ENCODE data around the gene NTMT1.
"Not testable (repeated sequence)": the region's sequence is repeated elsewhere in the genome, so short reads cannot be mapped to it uniquely, and the experiment has no call there.

NTMT1 gene, protein sequence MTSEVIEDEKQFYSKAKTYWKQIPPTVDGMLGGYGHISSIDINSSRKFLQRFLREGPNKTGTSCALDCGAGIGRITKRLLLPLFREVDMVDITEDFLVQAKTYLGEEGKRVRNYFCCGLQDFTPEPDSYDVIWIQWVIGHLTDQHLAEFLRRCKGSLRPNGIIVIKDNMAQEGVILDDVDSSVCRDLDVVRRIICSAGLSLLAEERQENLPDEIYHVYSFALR

GRCh38 chr9:129626079-129626624 lies at the start of gene NTMT1:
Gene NTMT1, plus strand, starts transcription at chr9:129626163. Its CDS starts 6,541 bp downstream, at chr9:129632704.
- no peak for DNase-seq (ENCODE audit: low read depth, low spot score)

GRCh38 chr9:129576546-129577543 lies 49.1 kb upstream of the NTMT1 start:
- no peak for DNase-seq (ENCODE audit: low read depth, low spot score)

GRCh38 chr9:129579294-129579693 lies 46.7 kb upstream of the NTMT1 start:
- DNase-seq (ENCODE audit: low read depth, low spot score), result no peak

- no peak for DNase-seq (ENCODE audit: low read depth, low spot score)
These were observed 45.6 kb upstream of the NTMT1 start for GRCh38 chr9:129580211-129580915.

- no peak for DNase-seq (ENCODE audit: low read depth, low spot score)
These were observed 44.3 kb upstream of the NTMT1 start for GRCh38 chr9:129581505-129582189.

DNA sequence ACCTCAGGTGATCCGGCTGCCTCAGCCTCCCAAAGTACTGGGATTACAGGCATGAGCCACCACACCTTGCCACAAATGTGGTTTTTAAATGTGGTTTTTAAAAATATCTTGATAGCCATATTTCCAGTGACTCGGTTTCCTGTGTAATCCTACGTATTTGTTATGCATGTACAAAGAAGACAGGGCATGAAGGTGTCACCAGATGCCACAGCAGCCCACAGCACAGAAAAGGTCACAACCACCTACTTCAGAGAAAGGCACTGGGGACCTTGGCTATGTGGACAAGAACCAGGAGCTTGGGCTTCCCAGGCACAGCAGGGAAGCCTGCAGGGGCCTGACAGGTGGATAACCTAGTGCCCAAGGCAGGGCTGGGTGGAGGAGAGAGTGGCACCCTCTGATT lies 43.1 kb upstream of the NTMT1 start:
- no peak for DNase-seq (ENCODE audit: low read depth, low spot score)

DNA sequence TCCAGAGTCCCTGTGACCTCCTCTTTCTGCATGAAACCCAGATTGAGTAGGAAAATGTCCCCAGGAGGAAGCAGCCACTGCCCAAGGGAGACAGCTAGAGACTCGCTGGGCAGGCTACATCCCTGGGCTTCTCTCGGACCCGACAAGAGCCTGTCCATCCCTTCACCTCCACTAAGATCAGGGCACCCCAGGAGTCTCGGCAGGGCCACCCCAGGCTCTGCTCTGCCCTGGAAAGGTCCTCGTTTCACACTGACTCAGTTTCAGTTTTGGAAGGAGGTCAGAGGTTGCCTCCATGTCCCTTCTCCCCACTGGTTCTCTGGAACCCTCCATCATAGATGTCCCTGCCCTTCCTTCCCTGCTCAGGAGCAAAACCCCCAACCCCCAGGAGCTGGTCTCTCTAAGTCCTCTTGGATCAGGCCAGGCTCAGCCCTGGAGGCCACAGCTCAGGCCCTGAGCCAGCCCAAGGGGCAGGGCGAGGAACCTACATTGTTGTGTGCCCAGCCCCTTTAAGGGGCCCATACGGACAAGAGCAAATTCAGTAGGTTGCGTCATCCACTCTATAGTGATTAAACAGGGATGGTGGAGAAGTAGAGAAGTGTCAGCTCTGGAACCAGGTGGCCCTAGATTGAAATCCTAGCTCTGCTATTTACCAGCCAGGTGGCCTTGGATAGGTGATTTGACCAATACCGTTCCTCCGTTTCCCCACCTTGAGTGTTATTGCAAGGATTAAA lies 42.5 kb upstream of the NTMT1 start:
- DNase-seq (ENCODE audit: low read depth, low spot score), result no peak

DNA sequence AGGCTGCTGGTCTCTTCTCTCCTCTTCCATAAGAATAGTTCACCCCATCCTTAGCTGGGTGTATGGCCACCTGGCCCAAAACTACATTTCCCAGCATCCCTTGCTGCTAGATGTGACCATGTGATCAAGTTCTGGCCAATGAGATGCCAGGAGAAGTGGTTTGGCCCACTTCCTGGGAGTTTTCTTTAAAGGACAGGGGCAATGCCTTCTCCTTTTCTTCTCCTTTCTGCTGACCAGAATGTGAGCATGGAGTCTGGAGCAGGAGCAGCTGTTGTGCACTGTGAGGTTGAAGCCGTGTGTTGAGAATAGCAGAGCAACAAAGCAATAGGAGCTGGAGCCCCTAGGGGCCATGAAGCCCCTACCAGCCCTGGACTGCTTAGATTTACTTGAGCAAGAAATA lies 41.8 kb upstream of the NTMT1 start:
- DNase-seq (ENCODE audit: low read depth, low spot score), result no peak

DNA sequence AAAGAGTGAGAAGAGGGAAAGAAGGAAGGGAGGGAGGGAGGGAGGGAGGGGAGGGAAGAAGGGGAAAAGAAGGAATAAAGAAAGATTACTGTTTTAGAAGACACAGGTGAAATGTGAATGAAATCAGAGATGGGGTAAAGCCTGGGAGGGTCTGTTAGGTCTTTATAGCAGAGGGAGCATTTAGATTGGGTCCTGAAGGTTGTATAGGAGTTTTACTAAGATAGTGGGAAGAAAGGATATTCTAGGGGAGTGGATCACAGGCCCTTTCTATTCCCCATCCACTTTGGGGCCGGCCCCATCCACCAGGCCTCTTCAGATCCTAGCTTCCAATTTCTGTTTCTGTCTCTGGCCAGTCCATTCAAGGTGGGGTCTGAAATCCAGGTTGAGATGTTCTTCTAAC lies 40.6 kb upstream of the NTMT1 start:
- DNase-seq (ENCODE audit: low read depth, low spot score), result no peak

DNA sequence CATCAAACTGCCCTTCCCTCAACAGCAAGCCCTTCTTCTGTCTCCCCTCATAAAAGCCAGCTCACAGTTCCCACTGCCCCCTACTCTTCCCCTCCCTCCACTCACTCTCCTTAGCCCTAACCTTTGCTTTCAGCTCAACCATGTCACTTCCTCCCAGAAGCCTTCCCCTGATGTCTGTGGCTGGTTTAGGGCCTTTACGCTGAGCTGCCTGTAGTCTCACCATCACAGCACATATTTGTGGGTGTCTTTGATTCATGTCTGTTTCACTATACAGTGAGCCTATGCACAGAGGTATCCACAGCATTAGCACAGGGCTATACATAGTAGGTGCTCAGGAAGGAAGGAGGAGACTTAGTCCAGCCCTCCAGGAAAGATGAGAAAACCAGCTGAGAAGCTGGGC lies 39.7 kb upstream of the NTMT1 start:
- no peak for DNase-seq (ENCODE audit: low read depth, low spot score)

- DNase-seq (ENCODE audit: low read depth, low spot score), result no peak
These were observed 39.3 kb upstream of the NTMT1 start for GRCh38 chr9:129586685-129587084.

GRCh38 chr9:129587487-129588262 lies 38.3 kb upstream of the NTMT1 start:
- no peak for DNase-seq (ENCODE audit: low read depth, low spot score)

DNA sequence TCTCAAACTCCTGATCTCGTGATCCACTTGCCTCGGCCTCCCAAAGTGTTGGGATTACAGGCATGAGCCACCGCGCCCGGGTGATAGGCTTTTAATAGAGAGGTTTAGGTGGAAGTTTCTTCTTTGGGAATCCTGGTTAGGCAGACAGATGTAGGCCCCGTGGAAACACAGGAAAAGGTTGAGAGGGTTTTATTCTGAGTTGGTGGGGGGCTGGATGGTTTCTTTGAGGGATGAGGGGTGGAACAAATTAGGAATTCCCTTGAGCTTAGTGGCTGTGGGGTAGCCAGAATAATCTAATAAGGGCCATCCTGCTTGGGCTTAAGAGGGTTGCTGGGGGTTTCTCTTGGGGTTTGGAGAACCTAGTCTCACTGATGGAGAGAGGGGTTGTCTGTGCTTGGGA lies 35.5 kb upstream of the NTMT1 start:
- no peak for DNase-seq (ENCODE audit: low read depth, low spot score)

GRCh38 chr9:129591916-129592315 lies 34.0 kb upstream of the NTMT1 start:
- no peak for DNase-seq (ENCODE audit: low read depth, low spot score)

DNA sequence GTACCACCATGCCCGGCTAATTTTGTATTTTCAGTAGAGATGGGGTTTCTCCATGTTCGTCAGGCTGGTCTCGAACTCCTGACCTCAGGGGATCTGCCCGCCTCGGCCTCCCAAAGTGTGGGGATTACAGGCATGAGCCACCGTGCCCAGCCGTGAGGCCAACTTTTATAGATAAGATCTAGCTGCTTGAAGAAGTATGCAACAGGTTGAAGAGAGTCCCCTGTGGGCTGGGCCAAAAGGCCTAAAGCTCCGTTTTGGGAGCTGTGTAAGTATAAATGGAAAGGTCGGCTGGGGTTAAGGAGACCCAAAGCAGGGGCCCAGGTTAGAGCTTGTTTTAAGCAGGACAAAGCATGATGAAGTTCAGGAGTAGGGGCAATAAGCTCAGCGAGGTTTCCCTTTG lies 33.2 kb upstream of the NTMT1 start:
- DNase-seq (ENCODE audit: low read depth, low spot score), result not testable (repeated sequence)

DNA sequence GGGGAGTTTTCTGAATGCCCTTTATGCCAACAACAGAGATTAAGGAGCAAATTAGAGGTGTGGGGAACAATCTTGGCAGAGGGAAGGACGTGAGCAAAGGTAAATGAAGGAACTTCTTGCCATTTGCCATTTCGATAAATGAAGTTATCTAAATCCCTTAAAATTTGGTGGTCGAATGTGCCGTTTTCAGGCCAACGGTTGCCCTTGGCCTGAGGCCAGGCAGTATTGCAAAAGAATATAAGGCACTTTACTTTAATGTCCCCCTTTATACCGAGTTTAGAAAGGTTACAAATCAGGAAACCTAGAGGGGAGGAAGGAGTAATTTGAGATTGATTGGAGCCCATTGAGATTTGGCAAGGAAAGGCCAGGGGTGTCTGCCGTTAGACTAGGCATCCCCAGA lies 31.3 kb upstream of the NTMT1 start:
- no peak for DNase-seq (ENCODE audit: low read depth, low spot score)

GRCh38 chr9:129595311-129595741 lies 30.6 kb upstream of the NTMT1 start:
- DNase-seq (ENCODE audit: low read depth, low spot score), result no peak

- no peak for DNase-seq (ENCODE audit: low read depth, low spot score)
These were observed 29.9 kb upstream of the NTMT1 start for GRCh38 chr9:129595903-129596540.
